HL-60 (cell line): ENCODE data around the gene SGMS1.
"Not testable (repeated sequence)": the region's sequence is repeated elsewhere in the genome, so short reads cannot be mapped to it uniquely, and the experiment has no call there.

Experiments used
- GABPA ChIP-seq: IDR thresholded peaks from 2 replicates; pipeline ENCODE4 v1.6.1; 2012; ENCODE audit warnings: low read depth
- POLR2AphosphoS5 ChIP-seq: IDR thresholded peaks from 2 replicates; pipeline ENCODE4 v1.6.1; 2012; ENCODE audit warnings: low read depth
- SPI1 ChIP-seq: IDR thresholded peaks from 2 replicates; pipeline ENCODE4 v1.6.1; 2012; ENCODE audit warnings: low read depth, mild to moderate bottlenecking, borderline replicate concordance
- TF ChIP-seq, protein P1 (sequence below): IDR thresholded peaks from one replicate; pipeline ENCODE4 v1.5.1; 2011; ENCODE audit warnings: low read length, control low read depth, inconsistent platforms; ENCODE audit not compliant: insufficient read depth
- TF ChIP-seq, protein P2 (sequence below): IDR thresholded peaks from 2 replicates; pipeline ENCODE4 v1.6.1; 2012; ENCODE audit warnings: low read depth; ENCODE audit not compliant: insufficient replicate concordance

DNA sequence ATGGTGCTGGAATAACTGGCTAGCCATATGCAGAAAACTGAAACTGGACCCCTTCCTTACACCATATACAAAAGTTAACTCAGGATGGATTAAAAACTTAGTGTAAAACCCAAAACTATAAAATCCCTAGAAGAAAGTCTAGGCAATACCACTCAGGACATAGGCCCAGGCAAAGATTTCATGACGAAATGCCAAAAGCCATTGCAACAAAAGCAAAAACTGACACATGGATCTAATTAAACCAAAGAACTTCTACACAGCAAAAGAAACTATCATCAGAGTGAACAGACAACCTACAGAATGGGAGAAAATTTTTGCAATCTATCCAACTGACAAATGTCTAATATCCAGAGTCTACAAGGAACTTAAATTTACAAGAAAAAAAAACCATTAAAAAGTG, 75.3 kb downstream of the SGMS1 start:
- TF ChIP-seq, protein P1, sequence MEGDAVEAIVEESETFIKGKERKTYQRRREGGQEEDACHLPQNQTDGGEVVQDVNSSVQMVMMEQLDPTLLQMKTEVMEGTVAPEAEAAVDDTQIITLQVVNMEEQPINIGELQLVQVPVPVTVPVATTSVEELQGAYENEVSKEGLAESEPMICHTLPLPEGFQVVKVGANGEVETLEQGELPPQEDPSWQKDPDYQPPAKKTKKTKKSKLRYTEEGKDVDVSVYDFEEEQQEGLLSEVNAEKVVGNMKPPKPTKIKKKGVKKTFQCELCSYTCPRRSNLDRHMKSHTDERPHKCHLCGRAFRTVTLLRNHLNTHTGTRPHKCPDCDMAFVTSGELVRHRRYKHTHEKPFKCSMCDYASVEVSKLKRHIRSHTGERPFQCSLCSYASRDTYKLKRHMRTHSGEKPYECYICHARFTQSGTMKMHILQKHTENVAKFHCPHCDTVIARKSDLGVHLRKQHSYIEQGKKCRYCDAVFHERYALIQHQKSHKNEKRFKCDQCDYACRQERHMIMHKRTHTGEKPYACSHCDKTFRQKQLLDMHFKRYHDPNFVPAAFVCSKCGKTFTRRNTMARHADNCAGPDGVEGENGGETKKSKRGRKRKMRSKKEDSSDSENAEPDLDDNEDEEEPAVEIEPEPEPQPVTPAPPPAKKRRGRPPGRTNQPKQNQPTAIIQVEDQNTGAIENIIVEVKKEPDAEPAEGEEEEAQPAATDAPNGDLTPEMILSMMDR, result not testable (repeated sequence)
- TF ChIP-seq POLR2AphosphoS5, GABPA, SPI1: not testable (repeated sequence)
- TF ChIP-seq, protein P2, sequence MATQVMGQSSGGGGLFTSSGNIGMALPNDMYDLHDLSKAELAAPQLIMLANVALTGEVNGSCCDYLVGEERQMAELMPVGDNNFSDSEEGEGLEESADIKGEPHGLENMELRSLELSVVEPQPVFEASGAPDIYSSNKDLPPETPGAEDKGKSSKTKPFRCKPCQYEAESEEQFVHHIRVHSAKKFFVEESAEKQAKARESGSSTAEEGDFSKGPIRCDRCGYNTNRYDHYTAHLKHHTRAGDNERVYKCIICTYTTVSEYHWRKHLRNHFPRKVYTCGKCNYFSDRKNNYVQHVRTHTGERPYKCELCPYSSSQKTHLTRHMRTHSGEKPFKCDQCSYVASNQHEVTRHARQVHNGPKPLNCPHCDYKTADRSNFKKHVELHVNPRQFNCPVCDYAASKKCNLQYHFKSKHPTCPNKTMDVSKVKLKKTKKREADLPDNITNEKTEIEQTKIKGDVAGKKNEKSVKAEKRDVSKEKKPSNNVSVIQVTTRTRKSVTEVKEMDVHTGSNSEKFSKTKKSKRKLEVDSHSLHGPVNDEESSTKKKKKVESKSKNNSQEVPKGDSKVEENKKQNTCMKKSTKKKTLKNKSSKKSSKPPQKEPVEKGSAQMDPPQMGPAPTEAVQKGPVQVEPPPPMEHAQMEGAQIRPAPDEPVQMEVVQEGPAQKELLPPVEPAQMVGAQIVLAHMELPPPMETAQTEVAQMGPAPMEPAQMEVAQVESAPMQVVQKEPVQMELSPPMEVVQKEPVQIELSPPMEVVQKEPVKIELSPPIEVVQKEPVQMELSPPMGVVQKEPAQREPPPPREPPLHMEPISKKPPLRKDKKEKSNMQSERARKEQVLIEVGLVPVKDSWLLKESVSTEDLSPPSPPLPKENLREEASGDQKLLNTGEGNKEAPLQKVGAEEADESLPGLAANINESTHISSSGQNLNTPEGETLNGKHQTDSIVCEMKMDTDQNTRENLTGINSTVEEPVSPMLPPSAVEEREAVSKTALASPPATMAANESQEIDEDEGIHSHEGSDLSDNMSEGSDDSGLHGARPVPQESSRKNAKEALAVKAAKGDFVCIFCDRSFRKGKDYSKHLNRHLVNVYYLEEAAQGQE, result not testable (repeated sequence)
